Left ventricle myocardium inferior (tissue), 1 donor: Measurements from ENCODE around the gene POC1B. TPM values are rescaled to one million over a fixed set of nuclear protein-coding genes. Genes with fewer than 3 reads are reported as not detected.

Experiments
- DNase-seq: peaks from one replicate; pipeline ENCODE4 v3.0.0-alpha.2; 2020
- H3K27ac ChIP-seq: fragments of 200-600 bp; replicated peaks from 2 replicates; pipeline ENCODE4 v1.8.0; 2021
- H3K27me3 ChIP-seq: fragments of 200-600 bp; 2 replicates; pipeline ENCODE4 v1.8.0; 2021; ENCODE audit warnings: low read depth
- H3K36me3 ChIP-seq: fragments of 200-600 bp; 2 replicates; pipeline ENCODE4 v1.8.0; 2021
- H3K4me1 ChIP-seq: fragments of 200-600 bp; 2 replicates; pipeline ENCODE4 v1.8.0; 2021
- H3K4me3 ChIP-seq: fragments of 200-600 bp; 2 replicates; pipeline ENCODE4 v1.8.0; 2021; ENCODE audit warnings: mild to moderate bottlenecking, moderate library complexity
- H3K9me3 ChIP-seq: fragments of 200-600 bp; replicated peaks from 2 replicates; pipeline ENCODE4 v1.8.0; 2021
- CTCF ChIP-seq: fragments of 200-600 bp; IDR thresholded peaks from 2 replicates; pipeline ENCODE4 v1.8.0; 2021; ENCODE audit warnings: antibody characterized with exemption, mild to moderate bottlenecking, borderline replicate concordance
- intact Hi-C: fragments of 100-400 bp; cut with micrococcal nuclease; formaldehyde crosslinking; loops from one replicate; pipeline ENCODE4 v1.11.0; 2022
- total RNA-seq: library from RNA; stranded (reverse); fragmentation: NEBNext Ultra II Directional; extraction: Animal tissue kit (Norgen Biotek cat#: 25700); gene quantifications from one replicate; pipeline ENCODE4 v1.2.1, GENCODE V29; 2021
- donor health status: DM: no; HTN: yes; CAD: no; lungs with severe emphysema.

POC1B gene
- total RNA-seq, 1 donor from 2014 or later = 8.6 TPM

- Histone ChIP-seq H3K4me1 (peaks cover 28% of the 10 kb centered on the region), H3K9me3 (no peaks in the 10 kb centered on the region), H3K4me3 (no peak overlapping the region), H3K27me3 (no peaks in the 10 kb centered on the region), H3K27ac (peak overlapping the region; percentile 82), H3K36me3 (no peaks in the 10 kb centered on the region)
- no peak for TF ChIP-seq CTCF
- no peak for DNase-seq
- intact Hi-C loops = no loop called here
Observed at GRCh38 chr12:89390802-89391673, 134.8 kb downstream of the POC1B start.

- TF ChIP-seq CTCF = no peak
- H3K27me3 ChIP-seq = no peaks in the 10 kb centered on the region
- no peak for DNase-seq
- H3K4me3 ChIP-seq = no peak overlapping the region
- intact Hi-C loops = no loop called here
- no peaks in the 10 kb centered on the region for H3K36me3 ChIP-seq
- H3K27ac ChIP-seq = peak overlapping the region; percentile 82
- no peaks in the 10 kb centered on the region for H3K9me3 ChIP-seq
- H3K4me1 ChIP-seq = peaks cover 34% of the 10 kb centered on the region
Observed at GRCh38 chr12:89389755-89390661, 135.8 kb downstream of the POC1B start.

- Histone ChIP-seq H3K27ac (no peak overlapping the region), H3K4me1 (peaks cover 58% of the 10 kb centered on the region)
- intact Hi-C loops = no loop called here
Observed at GRCh38 chr12:89386138-89386537, 139.7 kb downstream of the POC1B start.

GRCh38 chr12:89384807-89385206 is 141.0 kb downstream of the POC1B start:
- no peak for TF ChIP-seq CTCF
- H3K4me1 ChIP-seq = peaks cover 49% of the 10 kb centered on the region
- intact Hi-C loops = no loop called here
- no peak for DNase-seq
- H3K4me3 ChIP-seq = no peak overlapping the region
- peak overlapping the region; percentile 84 for H3K27ac ChIP-seq
- H3K27me3 ChIP-seq = no peaks in the 10 kb centered on the region
- no peaks in the 10 kb centered on the region for H3K36me3 ChIP-seq
- no peaks in the 10 kb centered on the region for H3K9me3 ChIP-seq

More at GRCh38 chr12:89386138-89386537, 139.7 kb downstream of the POC1B start:
- DNase-seq = no peak
- no peaks in the 10 kb centered on the region for H3K36me3 ChIP-seq
- no peak overlapping the region for H3K4me3 ChIP-seq
- H3K9me3 ChIP-seq = no peaks in the 10 kb centered on the region
- no peaks in the 10 kb centered on the region for H3K27me3 ChIP-seq
- no peak for TF ChIP-seq CTCF

- peak; percentile 40 for DNase-seq
Observed at GRCh38 chr12:89384050-89384758, 141.6 kb downstream of the POC1B start.

More at GRCh38 chr12:89384050-89384758, 141.6 kb downstream of the POC1B start:
- H3K4me3 ChIP-seq = peak overlapping the region; percentile 22
- peak overlapping the region; percentile 84 for H3K27ac ChIP-seq
- no peak for TF ChIP-seq CTCF
- H3K27me3 ChIP-seq = no peaks in the 10 kb centered on the region
- intact Hi-C loops = no loop called here
- no peaks in the 10 kb centered on the region for H3K36me3 ChIP-seq
- H3K9me3 ChIP-seq = no peaks in the 10 kb centered on the region
- H3K4me1 ChIP-seq = peaks cover 49% of the 10 kb centered on the region
